Breast epithelium (tissue), 3 donors: ENCODE results near the gene ZMIZ1.

ENCODE experiments used
- POLR2A ChIP-seq: fragments of 450-650 bp; IDR thresholded peaks from one replicate; pipeline ENCODE4 v1.6.1; 2016; ENCODE audit warnings: antibody characterized with exemption, mild to moderate bottlenecking, moderate library complexity
- TF ChIP-seq, protein P1 (sequence below), 3 donors: fragments of 450-650 bp; IDR thresholded peaks; one replicate each; pipeline ENCODE4 v1.5.1; 2016 to 2017; ENCODE audit warnings: antibody characterized with exemption in 3 of 3, mild to moderate bottlenecking in 3 of 3, moderate library complexity in 3 of 3

DNA sequence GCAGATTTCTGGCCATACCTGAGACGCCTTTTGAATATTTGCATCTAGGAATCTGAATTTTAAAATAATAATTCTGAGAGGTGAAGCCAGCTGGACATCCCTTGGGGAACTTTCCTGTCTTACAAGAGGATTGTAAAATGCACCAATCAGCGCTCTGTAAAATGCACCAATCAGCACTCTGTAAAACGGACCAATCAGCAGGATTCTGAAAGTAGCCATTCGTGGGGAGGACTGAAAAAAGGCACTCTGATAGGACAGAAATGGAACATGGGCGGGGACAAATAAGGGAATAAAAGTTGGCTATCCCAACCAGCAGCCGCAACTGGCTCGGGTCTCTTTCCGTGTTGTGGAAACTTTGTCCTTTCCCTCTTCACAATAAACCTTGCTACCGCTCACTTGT is 288.4 kb downstream of the ZMIZ1 start:
- TF ChIP-seq, protein P1, sequence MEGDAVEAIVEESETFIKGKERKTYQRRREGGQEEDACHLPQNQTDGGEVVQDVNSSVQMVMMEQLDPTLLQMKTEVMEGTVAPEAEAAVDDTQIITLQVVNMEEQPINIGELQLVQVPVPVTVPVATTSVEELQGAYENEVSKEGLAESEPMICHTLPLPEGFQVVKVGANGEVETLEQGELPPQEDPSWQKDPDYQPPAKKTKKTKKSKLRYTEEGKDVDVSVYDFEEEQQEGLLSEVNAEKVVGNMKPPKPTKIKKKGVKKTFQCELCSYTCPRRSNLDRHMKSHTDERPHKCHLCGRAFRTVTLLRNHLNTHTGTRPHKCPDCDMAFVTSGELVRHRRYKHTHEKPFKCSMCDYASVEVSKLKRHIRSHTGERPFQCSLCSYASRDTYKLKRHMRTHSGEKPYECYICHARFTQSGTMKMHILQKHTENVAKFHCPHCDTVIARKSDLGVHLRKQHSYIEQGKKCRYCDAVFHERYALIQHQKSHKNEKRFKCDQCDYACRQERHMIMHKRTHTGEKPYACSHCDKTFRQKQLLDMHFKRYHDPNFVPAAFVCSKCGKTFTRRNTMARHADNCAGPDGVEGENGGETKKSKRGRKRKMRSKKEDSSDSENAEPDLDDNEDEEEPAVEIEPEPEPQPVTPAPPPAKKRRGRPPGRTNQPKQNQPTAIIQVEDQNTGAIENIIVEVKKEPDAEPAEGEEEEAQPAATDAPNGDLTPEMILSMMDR (IDR thresholded peaks at IDR 0.05), result no peak
- no peak for TF ChIP-seq POLR2A
